Astrocyte of the spinal cord (primary cell): ENCODE measurements around the gene PSMG4.

Source experiments
- DNase-seq: peaks from one replicate; pipeline ENCODE4 v3.0.0; 2011; ENCODE audit warnings: low read depth, low spot score
- H3K4me3 ChIP-seq: 2 replicates; pipeline ENCODE4 v1.5.1; 2011; ENCODE audit warnings: low read depth, mild to moderate bottlenecking, low read length, moderate library complexity
- CTCF ChIP-seq: IDR thresholded peaks from 2 replicates; pipeline ENCODE4 v1.5.1; 2012; ENCODE audit warnings: low read depth, mild to moderate bottlenecking, low read length, inconsistent platforms
- in situ Hi-C: cut with HindIII; loops from 2 replicates; pipeline ENCODE4 v1.10.0; 2017; ENCODE audit warnings: low sequenced_read_pairs

PSMG4 gene

GRCh38 chr6:3308106-3308505 is 49.4 kb downstream of the PSMG4 start:
- no peak overlapping the region for H3K4me3 ChIP-seq
- no peak for DNase-seq
- in situ Hi-C loops = no loop called here
- TF ChIP-seq CTCF = no peak

GRCh38 chr6:3309391-3310050 is 50.8 kb downstream of the PSMG4 start:
- in situ Hi-C loops = no loop called here
- no peak overlapping the region for H3K4me3 ChIP-seq
- DNase-seq = no peak
- TF ChIP-seq CTCF = no peak

- no peak overlapping the region for H3K4me3 ChIP-seq
- TF ChIP-seq CTCF = no peak
- in situ Hi-C loops = no loop called here
- no peak for DNase-seq
These were observed 51.3 kb downstream of the PSMG4 start for GRCh38 chr6:3310051-3310448.

GRCh38 chr6:3310703-3311102 is 52.0 kb downstream of the PSMG4 start:
- no peak overlapping the region for H3K4me3 ChIP-seq
- TF ChIP-seq CTCF = no peak
- in situ Hi-C loops = no loop called here
- DNase-seq = no peak

- DNase-seq = no peak
- TF ChIP-seq CTCF = no peak
- H3K4me3 ChIP-seq = no peak overlapping the region
- in situ Hi-C loops = no loop called here
These were observed 53.1 kb downstream of the PSMG4 start for GRCh38 chr6:3311826-3312225.

- no peak for DNase-seq
- H3K4me3 ChIP-seq = no peak overlapping the region
- in situ Hi-C loops = no loop called here
- TF ChIP-seq CTCF = no peak
These were observed 54.0 kb downstream of the PSMG4 start for GRCh38 chr6:3312604-3313231.

GRCh38 chr6:3314176-3314575 is 55.4 kb downstream of the PSMG4 start:
- no peak for TF ChIP-seq CTCF
- no peak overlapping the region for H3K4me3 ChIP-seq
- DNase-seq = no peak
- in situ Hi-C loops = no loop called here
